OCI-LY1 (cell line): ENCODE data around the gene LMBR1.

Source experiments
- CTCF ChIP-seq: fragments of 200-600 bp; sonication (generic), shearing (Covaris generic); IDR thresholded peaks from 2 replicates; pipeline ENCODE4 v1.5.1; 2017; ENCODE audit warnings: mild to moderate bottlenecking, antibody characterized with exemption, low read length, moderate library complexity, mixed read lengths
- EZH2 ChIP-seq: fragments of 200-600 bp; sonication (generic), shearing (Covaris generic); IDR thresholded peaks from 2 replicates; pipeline ENCODE4 v1.8.0; 2017; ENCODE audit warnings: borderline replicate concordance, mixed run types, mild to moderate bottlenecking, antibody characterized with exemption, low read length, moderate library complexity, mixed read lengths

- TF ChIP-seq EZH2: no peak
- no peak for TF ChIP-seq CTCF
These were observed 47.6 kb upstream of the LMBR1 start for GRCh38 chr7:156940421-156941122.
